Superior temporal gyrus (tissue), 1 donor: ENCODE data around the gene BCL7C.
"Not testable (repeated sequence)": the region's sequence is repeated elsewhere in the genome, so short reads cannot be mapped to it uniquely, and the experiment has no call there.

Experiments
- DNase-seq: peaks from one replicate; pipeline ENCODE4 v3.0.0-alpha.2; 2016; ENCODE audit errors: extremely low spot score

Gene BCL7C

DNA sequence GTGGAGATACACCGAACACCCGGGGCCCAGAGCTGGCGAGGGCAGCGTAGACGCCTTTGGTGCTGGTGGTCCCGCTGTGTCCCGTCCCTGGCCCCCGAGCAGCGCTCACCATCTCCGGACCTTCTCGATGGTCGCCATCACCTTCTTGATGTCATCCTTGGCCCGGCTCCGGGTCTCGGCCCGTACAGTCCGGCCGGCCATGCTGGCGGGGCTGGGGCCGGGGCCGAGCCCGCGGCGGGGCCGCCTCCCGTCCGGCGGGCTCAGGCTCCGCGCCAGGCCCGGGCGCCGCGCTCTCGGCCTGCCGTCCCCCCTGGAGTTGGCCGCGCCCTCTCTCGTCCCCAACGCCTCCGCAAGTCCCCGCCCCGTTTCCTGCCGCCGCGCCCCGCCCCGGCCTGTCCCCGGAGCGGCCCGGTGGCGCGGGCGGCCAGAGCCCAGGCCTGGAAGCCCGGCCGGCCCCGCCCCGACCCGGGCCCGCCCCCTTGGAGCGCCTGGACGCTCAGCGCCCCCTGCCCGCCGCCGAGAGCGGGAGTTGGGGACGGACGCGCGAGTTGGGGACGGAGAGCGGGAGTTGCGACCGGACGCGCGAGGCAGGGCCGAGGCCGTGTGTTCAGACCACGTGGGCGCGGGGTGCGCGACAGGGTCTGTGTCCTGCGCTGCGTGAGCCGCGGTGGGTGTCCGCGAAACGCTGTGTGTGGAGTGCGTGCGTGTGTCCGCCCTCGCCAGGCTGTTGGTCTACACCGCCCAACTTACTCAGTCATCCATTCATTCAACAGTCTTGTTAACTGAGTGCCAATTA, at the start of gene BCL7C:
Gene BCL7C, minus strand, starts transcription at position 334 of the 796 bp plus-strand sequence. Its CDS starts 133 bp downstream, at position 201.
- DNase-seq = peak; percentile 66

DNA sequence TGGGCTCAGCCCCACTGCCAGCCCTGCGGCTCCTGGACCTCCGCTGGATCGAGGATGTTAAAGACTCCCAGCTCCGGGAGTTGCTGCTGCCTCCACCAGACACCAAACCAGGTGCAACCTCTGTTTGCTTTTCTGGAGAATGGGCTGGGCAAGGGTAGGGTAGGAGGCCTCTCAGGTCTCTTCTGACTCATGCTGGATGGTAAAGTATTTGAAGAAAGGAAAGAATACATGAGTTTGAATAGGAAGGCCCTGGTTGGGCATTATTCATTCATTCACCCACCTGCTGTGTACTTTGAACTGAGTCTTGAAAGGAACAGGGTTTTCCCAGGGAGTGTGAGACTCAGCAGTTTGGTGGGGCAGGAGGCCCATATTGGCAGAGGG, 48.5 kb upstream of the BCL7C start:
- no peak for DNase-seq

GRCh38 chr16:30941600-30942425, 47.9 kb upstream of the BCL7C start:
- peak; percentile 61 for DNase-seq

DNA sequence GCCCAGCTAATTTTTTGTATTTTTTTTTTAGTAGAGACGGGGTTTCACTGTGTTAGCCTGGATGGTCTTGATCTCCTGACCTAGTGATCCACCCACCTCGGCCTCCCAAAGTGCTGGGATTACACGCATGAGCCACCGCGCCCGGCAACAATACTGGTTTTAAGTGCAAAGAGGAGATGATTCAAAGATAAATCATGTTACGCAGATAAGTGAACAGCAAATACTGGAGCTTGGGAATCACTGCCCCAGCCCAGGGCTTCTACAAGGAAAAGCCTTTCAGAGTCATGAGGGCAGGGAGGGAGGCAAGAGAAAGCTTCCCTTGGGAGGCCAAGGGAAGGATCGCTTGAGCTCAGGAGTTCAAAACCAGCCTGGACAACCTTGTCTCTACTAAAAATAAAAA, 45.7 kb upstream of the BCL7C start:
- not testable (repeated sequence) for DNase-seq

- DNase-seq = no peak
Measured at GRCh38 chr16:30937692-30938091, 43.8 kb upstream of the BCL7C start.

DNA sequence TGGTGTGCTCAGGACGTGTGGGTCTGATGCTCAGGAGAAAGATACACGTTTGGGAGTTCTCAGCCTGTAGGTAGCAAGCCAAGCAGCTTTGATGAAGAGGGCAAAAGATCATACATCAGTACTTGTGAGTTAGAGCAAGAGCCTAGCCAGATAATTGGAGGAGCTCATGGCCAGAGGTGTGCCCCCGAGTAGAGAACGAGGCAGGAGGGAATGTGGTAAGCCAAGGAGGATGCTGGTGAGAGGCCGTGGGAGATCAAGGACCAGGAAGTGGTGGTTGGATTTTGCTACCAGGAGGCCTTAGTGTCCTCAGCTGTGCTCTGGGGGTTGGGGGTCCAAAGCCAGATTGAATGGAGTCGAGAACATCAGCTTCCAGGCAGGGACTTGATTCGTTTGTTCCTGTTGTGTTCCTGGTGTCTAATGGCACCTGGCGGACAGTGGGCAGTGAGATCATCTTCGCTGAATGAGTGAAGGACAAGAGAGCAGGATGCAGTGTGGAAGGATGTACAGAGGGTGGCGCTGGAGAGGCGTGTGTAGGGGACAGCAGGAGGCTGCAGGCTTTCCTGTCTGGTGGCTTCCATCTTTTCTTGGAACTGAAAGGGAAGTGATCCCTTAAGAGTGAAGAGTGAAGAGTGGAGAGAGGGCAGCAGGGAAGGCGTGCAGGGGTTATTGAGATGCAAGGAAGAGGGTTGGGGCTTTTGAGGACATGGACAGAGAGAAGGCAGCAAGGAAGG, 41.1 kb upstream of the BCL7C start:
- DNase-seq = peak; percentile 52

DNA sequence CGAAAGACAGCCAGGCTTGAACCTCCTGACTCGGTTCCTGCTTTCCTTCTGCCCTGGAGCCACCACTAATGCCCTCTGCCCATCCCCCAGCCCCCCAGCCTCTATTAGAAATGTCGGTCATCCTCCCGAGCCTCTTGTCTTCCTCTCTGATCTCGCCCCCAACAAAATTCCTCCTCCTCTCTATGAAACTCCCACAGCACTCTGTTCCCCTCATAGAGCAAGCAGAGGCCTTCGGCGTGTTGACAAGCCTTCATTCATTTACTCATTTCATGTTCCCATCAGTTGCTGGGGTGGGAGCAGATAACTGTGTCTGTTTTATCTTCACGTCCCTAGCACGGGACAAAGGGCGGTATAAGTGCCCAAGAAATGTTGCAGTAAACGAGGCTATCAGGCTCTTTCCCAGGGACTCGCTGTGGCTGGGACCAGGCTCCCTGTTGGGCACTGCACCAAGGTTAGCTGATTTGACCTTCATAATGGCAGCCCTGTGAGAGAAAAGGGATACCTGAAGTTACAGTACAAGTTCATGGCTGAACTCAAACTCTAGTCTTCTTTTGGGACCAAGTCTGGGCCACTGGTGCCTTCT, 37.3 kb upstream of the BCL7C start:
- DNase-seq = no peak

DNA sequence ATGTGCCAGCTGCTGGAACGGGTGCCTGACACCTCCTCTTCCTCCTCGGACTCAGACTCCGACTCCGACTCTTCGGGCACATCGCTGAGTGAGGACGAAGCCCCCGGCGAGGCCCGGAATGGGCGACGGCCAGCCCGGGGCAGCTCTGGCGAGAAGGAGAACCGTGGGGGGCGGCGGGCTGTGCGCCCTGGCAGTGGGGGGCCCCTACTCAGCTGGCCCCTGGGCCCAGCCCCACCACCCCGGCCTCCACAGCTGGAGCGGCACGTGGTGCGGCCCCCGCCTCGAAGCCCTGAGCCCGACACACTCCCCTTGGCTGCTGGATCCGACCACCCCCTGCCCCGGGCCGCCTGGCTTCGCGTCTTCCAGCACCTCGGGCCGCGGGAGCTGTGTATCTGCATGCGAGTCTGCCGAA, 36.3 kb upstream of the BCL7C start:
- DNase-seq = no peak

- no peak for DNase-seq
Measured at GRCh38 chr16:30929167-30929566, 35.3 kb upstream of the BCL7C start.

DNA sequence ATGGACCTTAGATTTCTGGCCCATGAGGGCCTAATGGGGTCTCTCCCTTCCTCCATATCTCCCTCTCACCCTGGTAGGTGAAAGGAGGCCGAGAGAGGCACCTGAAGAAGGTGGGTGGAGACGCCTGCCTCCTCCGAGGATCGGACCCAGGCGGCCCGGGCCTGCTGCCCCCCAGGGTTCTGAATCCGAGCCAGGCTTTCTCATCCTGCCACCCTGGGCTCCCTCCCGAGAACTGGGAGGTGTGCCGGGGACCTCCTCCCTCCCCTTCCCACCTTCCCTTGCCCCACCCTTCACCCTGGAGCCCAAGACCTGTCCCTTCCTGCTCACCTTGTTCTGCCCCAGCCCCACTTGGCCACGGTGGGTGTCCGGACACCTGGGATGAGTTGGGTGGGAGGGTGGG, 34.5 kb upstream of the BCL7C start:
- DNase-seq = no peak

- DNase-seq = peak; percentile 84
Measured at GRCh38 chr16:30927789-30928378, 34.0 kb upstream of the BCL7C start.

- DNase-seq = no peak
Measured at GRCh38 chr16:30926937-30927788, 33.3 kb upstream of the BCL7C start.

GRCh38 chr16:30925995-30926811, 32.3 kb upstream of the BCL7C start:
- no peak for DNase-seq

- DNase-seq = no peak
Measured at GRCh38 chr16:30925632-30925987, 31.7 kb upstream of the BCL7C start.

GRCh38 chr16:30924913-30925631, 31.2 kb upstream of the BCL7C start:
- DNase-seq = no peak

- DNase-seq = no peak
Measured at GRCh38 chr16:30924076-30924912, 30.4 kb upstream of the BCL7C start.

- no peak for DNase-seq
Measured at GRCh38 chr16:30923554-30924075, 29.7 kb upstream of the BCL7C start, which contains the start of gene FBXL19. FBXL19 (plus strand) TSS chr16:30923572; CDS start chr16:30925755, 2,183 bp downstream.
